GM20431 (cell line): Measurements from ENCODE around the gene TMEM238.

ENCODE experiments used
- in situ Hi-C: fragments of 300-500 bp; cut with MseI, MboI; formaldehyde crosslinking; loops from one replicate; pipeline ENCODE4 v1.15.0; 2020; ENCODE audit warnings: low sequenced_read_pairs; ENCODE audit not compliant: unreplicated experiment

The TMEM238 gene

DNA sequence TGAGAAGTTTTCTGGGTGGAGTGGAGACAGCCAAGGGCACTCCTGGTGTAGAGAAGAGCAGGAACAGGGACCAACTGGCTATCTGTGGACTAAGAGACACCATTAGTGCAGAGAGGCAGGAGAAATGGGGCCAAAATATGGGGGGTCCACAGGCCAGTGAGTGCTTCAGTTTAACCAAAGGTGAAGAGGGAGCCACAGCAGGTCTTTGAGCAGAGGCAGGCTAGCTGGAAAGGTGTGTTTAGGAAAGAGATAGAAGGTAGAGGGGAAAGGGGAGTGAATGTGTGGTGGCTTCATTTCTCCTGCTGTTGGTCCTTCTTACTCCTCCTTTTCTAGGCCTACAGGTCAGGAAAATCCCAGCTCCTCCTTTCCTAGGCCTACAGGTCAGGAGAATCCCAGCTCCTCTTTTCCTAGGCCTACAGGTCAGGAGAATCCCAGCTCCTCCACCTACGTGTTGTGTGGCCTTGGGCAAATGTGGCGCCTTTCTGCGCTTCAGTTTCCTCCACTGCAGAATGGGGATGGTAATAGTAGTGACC lies 1.5 kb downstream of the TMEM238 start:
- in situ Hi-C loops, result no loop called here

DNA sequence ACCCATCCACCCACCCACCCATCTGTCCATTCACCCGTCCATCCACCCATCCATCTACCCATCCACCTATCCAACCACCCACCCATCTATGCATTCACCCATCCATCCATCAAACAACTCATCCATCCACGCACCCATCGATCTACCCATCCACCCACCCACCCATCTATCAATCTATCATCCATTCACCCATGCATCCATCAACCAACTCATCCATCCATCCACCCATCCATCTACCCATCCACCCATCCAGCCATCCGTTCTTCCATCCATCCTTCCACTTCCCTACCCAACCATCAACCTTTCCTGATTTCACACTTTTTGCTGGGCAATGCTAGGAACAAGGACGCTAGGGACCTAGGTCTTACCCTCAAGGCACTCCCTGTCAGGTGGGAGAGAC lies 2.1 kb downstream of the TMEM238 start:
- in situ Hi-C loops, result no loop called here

DNA sequence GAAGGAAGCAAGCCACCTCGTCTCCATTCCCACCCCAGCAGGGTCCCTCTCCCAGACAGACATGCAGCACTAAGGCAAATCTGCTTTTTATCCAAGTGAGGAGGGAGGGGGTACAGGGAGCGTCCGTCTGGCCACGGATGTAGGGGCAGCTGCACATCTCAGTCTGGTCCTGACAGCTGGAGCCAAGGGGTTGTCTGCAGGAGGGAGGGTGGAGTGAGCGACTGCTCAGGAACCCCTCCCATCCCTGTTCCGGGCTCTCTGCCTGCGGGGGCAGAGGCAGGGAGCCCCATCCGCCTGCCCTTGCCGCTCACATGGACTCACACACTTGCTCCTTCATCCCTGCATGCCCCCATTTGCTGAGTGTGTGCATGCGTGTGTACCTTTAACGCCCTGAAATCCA lies 4.9 kb downstream of the TMEM238 start:
- in situ Hi-C loops, result no loop called here

DNA sequence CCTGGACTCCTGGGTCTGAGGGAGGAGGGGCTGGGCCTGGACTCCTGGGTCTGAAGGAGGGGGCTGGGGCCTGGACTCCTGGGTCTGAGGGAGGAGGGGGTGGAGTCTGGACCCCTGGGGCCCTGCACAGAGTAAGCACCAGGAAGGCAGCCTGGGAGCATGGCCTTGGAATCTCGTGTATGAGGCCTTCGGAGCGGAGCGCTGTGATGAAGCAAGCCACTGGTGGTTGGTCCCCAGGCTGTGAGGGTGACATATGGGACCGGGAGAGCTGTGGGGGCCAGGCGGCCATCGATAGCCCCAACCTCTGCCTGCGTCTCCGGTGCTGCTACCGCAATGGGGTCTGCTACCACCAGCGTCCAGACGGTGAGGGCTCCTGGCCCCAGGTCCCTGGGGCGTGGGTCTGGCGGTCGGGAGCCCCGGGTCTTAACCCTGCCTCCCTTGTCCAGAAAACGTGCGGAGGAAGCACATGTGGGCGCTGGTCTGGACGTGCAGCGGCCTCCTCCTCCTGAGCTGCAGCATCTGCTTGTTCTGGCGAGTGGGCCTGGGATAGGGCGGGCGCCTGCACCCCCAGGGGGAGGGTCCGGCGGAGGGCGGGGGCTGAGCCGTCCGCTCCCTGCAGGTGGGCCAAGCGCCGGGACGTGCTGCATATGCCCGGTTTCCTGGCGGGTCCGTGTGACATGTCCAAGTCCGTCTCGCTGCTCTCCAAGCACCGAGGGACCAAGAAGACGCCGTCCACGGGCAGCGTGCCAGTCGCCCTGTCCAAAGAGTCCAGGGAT lies 6.5 kb downstream of the TMEM238 start:
- in situ Hi-C loops, result no loop called here

DNA sequence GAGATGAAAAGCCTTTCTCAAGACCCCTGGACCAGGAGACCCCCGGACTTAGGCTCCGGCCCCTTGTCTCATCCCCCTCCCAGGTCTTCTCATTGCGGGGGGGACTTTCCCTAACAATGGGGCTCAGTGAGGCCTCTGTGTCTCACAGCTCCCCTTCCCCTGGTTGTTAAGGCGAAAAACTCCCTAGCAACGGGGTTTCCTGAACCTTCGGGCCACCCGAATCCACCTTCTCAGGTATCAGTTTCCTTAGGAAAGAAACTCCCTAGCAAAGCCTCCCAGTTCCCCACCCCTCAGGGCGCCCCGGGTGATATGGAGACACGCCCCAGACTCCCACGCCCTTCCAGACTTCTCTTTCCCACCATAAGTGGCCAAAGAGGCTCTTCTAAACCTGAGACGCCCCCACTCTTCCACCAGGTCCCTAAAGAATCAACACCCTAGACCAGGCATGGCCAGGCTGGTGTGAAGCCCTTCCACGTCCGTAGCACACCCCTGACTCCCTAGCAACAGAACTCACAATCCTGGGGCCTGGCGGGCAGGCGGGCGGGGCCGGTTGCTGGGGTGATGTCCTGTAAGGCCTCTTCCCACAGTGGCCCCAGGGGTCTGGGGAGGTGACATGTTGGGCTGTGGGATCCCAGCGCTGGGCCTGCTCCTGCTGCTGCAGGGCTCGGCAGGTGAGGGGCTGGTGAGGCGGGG lies 7.7 kb downstream of the TMEM238 start, which contains the start of gene TMEM190:
Gene TMEM190 (plus strand): TSS at position 586 of the 693 bp plus-strand sequence. CDS start 28 bp downstream, at position 614.
- in situ Hi-C loops, result no loop called here

DNA sequence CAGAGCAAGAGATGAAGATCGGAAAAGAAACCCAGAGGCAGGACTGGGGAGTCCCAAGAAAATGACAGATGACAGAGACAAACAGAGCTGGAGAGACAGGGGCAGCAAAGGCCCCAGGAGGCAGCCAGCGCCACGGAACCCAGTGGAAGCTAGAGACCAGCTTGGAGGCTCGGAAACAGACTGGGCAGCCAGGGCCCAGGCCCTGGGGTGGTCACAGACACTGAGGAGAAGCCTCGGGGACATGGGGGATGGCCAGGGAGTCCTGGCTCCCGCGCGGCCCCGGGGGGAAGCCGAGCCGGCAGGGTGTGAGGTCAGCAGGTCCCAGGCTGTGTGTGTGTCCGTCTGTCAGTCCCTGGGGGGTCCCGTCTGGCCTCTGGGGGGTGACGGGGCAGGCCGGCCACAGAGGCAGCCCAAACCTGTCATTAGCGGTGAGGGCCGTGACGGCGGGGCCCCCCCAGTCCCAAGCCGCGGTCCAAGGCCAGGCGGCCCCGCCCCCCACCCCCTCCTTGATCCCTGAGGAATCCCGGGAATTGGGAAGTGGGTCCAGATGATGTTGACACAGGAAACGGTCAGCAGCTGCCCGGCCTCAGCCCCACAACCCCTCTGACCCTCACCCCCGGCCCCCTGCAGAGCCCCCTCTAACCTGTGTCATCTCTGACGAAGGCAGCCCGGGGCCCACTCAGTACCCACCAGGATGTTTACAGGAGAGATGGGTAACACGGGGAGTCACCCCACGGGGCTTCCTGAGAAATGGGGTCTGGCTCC lies 9.9 kb downstream of the TMEM238 start:
- in situ Hi-C loops, result no loop called here

DNA sequence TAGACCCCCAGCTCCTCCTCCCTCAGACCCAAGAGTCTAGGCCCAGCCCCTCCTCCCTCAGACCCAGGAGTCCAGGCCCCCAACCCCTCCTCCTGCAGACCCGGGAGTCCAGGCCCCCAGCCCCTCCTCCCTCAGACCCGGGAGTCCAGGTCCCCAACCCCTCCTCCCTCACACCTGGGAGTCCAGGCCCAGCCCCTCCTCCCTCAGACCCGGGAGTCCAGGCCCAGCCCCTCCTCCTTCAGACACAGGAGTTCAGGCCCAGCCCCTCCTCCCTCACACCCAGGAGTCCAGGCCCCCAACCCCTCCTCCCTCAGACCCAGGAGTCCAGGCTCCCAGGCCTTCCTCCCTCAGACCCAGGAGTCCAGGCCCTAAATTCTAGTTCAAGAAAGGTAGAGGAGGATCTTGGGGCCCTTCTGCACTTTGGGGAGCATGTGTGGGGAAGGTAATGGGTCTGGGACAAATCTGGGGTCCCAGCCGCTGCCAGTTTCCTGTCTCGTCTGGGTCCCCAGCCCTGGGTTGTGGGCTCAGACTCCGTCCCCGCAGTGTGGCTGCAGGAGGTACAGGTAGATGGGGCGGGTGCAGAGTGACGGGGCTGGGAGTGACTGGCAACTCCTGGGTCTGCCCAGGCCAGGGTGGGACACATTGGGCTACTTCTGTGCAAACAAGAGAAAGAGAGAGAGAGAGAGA lies 10.6 kb downstream of the TMEM238 start:
- in situ Hi-C loops, result no loop called here

DNA sequence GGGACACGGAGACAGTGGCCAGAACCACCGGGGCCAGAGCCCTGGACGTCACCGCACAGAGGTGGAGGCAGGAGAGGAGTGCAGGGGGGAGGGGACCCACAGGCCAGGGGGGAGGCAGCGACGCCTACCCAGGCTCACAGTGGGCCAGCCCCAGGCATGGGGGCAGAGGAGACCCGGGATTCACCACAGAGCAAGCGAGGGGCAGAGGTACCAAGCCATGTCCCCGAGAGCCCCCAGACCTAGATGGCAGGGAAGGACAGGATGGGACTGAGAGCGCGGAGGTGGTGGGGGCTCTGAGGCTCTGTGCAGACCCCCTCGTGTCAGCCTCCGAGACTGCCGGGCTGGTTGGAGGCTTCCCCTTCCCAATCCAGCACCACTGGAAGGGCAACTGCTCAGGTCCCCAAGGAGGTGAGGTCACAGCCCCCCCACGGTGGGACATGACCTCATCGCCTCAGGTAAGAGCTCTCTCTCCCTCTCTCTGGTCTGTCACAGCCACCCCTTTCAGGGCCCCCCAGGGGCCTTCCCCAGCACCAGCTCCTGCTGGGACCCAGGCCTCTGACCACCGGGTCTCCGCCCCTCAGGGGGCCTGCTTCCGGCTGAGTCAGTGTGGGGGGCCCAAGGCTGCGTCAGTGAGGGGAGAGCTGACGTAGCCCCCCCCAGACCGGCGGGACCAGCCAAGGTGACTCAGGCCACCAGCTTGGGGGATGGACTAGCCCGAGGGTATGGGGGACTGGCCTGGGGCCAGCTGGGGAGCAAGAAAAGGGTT lies 11.6 kb downstream of the TMEM238 start:
- in situ Hi-C loops, result no loop called here

DNA sequence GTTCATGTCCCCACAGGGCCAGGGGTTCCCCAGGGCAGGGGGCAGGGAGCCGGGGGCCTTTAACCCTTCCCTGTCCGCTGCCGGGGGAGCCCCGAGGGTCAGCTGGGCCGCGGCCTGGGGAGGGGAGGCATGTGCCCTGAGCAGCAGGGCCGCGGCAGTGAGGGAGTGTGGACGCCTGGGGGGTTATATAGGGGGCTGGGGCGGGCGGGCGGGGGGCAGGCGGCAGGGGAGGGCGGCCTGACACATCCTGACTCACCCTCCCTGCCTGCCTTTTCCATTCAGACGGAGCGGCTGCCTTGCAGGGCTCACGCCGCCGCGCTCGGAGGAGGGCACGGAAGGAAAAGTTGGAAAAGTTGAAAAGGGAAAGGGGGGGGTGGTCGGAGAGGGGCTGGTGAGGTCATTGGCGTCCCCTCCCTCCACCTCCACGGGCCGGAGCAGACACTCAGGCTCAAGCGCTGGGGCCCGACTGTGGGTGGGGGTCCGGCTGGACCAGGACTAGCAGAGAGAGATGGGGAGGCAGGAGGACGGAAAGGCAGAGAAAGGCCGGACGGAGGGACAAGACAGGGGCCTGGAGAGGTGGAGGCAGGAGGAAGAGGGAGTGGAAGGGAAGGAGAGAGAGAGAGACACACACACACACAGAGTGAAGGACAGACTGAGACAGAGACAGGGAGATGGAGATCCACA lies 13.6 kb downstream of the TMEM238 start, which contains the start of gene IL11:
Gene IL11 (minus strand): TSS at position 159 of the 684 bp plus-strand sequence. CDS start 153 bp downstream, at position 6.
- in situ Hi-C loops, result no loop called here

DNA sequence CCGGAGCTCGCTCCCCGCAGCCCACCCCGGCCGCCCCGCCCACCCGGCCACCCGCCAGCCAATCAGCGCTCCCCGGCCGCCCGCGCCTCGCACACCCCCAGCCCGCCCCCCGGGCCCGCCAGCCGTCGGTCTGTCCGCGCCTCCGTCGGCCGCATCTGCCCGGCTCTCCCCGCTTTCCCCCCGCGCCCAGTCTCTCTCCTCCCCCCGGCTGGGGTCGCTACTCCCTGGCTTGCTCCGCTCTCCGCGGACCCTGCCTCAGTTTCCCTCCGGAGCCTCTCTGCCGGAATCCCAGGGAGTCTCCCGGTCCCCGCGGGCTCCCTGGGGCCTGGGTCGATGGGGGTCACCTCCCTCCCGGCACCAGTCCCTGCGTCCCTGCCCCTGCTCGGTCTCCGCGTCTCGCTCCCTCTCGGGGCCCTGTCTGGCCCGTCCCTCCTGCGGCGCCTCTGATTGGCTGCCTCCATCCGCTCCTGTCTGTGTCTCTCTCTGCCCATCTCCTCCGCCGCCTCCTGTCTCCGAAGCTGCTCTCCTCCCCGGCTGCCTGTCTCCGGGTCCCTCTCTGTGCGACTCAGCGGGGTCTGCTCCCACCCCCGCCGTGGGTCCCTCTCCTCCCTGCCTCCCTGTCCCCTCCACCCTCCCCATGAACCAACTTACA lies 14.3 kb downstream of the TMEM238 start:
- in situ Hi-C loops, result no loop called here

DNA sequence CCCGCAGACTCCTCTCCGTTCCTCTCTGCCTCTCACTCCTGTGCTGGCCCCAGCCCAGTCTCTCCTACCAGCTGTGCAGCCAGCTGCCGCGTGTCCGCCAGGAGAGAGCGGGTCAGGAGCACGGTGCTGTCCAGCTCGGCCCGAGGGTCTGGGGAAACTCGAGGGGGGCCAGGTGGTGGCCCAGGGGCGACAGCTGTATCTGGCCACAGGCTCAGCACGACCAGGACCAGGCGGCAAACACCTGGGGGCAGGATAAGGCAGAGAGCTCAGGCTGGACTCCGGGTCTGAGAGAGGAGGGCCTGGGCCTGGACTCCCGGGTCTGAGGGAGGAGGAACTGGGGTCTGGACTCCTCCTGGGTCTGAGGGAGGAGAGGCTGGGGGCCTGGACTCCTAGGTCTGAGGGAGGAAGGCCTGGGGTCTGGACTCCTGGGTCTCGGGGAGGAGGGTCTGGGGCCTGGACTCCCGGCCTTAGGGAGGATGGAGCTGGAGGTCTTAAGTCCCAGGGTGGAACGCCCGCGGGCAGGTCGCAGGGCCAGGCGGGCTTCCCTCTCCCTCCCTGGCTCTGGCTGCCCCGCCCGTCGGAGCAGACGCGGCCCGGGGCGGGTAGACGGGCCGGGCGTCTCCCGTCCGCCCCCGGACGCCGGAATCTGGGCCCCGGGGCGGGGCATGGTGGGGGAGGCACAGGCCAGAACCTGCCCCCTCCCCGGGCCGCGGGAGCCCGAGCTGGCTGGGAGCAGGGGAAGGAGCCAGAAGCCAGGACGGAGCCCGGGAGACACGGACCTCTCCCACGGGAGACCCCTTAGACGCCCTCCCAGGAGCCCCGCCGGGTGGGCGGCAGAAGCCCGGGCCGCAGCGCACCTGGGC lies 15.2 kb downstream of the TMEM238 start:
- in situ Hi-C loops, result no loop called here

DNA sequence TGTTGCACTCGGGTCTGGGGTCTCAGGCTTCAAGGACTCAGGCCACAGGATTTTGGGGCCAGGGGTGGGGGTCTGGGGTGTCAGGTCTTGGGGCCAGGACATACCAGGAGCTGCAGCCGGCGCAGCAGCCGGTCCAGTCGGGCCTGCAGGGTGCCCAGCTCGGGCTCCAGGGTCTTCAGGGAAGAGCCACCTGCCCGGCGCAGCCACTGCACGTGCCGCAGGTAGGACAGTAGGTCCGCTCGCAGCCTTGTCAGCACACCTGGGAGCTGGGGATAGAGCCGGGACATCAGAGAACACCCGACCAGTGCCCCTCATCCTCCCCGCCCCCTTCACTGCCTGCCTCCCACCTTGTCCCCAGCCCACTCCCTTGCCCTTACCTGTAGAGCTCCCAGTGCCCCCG lies 16.0 kb downstream of the TMEM238 start:
- in situ Hi-C loops, result no loop called here

DNA sequence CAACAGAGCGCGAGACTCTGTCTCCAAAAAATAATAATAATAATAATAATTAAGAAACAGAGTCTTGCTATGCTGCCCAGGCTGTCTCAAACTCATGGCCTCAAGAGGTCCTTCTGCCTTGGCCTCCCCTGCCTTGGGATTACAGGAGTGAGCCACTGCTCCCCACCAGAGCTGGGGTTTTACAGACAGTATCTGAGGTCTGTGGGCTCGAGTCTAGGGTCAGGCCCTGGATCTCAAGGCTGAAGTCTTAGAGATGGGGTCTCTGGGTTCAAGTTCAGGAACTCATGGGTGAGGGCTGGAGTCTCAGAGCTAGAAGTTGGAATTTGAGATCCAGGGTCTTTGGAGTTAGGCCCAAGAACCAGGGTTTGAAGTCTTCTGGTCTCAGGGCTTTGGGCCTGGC lies 17.3 kb downstream of the TMEM238 start:
- in situ Hi-C loops, result no loop called here

DNA sequence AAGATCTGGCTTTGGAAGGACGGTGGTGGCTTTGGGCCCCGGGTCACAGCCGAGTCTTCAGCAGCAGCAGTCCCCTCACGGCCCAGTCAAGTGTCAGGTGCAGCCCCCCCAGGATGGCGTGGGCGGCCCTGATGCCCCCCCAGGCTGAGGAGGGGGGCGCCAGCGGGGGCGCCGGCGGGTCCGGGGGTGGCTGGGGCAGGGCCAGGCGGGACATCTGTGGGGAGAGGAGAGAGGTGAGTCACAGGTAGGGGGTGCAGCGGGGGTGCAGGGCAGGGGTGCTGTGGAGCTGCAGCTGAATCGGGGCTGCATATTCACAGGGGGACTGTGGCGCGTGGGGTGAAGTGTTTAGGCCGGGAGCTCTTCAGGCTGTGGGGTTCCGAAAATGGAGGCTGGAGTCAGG lies 18.1 kb downstream of the TMEM238 start:
- in situ Hi-C loops, result no loop called here

DNA sequence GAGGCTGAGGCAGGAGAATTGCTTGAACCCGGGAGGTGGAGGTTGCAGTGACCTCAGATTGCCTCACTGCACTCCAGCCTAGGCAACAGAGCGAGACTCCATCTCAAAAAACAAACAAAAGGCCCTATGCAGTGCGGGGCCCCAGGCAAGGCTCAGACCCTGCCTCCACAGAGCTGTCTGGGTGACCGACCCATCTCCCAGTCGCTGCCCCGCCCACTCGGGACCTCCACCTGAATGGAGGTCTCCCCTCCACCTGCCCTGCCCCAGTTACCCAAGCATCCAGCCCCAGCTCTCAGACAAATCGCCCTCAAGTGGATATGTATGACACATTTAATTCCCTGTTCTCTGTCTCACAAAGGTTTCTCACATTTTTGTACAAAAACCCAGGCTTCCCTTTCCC lies 18.8 kb downstream of the TMEM238 start:
- in situ Hi-C loops, result no loop called here

DNA sequence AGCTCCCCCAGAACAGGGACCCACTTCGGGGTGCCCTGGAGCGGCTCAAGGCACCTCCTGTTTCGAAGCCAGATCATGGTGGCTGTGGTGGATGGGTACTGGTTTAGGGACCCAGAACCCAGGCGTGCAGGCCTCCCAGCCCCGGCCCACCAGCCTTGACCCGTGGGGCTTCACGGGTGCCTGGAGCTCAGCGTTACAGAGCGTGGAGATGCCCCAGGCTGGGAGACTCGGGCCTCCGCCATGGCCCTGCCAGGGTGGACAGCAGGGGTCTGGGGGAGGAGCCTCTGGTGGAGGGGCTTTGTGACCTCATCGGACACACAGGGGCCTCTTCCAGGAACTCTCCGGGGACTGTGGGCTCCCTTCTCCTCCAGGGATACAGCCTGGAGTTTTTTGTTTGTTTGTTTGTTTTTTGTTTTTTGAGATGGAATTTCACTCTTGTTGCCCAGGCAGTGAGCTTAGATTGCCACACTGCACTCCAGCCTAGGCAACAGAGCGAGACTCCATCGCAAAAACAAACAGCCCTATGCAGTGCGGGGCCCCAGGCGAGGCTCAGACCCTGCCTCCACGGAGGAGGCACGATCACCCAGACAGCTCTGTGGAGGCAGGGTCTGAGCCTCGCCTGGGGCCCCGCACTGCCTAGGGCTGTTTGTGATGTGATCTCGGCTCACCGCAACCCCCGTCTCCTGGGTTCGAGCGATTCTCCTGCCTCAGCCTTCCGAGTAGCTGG lies 20.9 kb downstream of the TMEM238 start, which contains the start of gene GARIN5B:
Gene GARIN5B (minus strand): TSS at position 271 of the 727 bp plus-strand sequence. CDS start 194 bp downstream, at position 77.
- in situ Hi-C loops, result no loop called here
